Measurements from ENCODE around the gene KCNQ2. TPM values are rescaled to one million over a fixed set of nuclear protein-coding genes. Genes with fewer than 3 reads are reported as not detected.

Gene KCNQ2
- total and polyA plus RNA-seq, 8 donors, result 8.4 to 19.1 (median 14.1) TPM; not detected in 2

DNA sequence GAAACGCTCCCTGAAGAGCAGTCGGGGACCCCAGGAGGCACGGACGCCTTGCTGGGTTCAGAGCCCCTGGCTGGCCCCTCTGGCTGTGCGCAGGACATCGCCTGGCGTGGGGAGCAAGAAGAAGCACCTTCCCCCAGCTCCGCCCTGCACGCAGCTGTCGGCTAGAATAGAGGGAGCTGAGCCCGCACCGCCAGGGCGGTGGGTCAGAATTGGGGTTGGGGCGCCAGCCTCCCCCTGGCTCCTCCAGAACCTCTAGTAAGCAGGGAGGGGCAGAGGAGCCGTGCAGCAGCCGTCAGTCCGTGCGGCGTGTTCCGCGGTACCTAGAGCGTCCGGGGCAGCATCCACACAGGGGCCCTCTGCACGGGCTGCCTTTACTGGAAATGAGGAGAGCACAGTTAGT is 53.2 kb downstream of the KCNQ2 start:
- H3K4me3 ChIP-seq, result no peak overlapping the region
- no peaks in the 10 kb centered on the region for H3K4me1 ChIP-seq
- DNase-seq (no peak), ATAC-seq (no peak)
- no peak overlapping the region for H3K27ac ChIP-seq
- H3K27me3 ChIP-seq, result peaks cover 0 to 99% of the 10 kb centered on the region in 2 donors
- no peaks in the 10 kb centered on the region for H3K36me3 ChIP-seq
- intact Hi-C loops (cut with DNase I), result no loop called here
- no peaks in the 10 kb centered on the region for H3K9me3 ChIP-seq
- TF ChIP-seq, protein P1, sequence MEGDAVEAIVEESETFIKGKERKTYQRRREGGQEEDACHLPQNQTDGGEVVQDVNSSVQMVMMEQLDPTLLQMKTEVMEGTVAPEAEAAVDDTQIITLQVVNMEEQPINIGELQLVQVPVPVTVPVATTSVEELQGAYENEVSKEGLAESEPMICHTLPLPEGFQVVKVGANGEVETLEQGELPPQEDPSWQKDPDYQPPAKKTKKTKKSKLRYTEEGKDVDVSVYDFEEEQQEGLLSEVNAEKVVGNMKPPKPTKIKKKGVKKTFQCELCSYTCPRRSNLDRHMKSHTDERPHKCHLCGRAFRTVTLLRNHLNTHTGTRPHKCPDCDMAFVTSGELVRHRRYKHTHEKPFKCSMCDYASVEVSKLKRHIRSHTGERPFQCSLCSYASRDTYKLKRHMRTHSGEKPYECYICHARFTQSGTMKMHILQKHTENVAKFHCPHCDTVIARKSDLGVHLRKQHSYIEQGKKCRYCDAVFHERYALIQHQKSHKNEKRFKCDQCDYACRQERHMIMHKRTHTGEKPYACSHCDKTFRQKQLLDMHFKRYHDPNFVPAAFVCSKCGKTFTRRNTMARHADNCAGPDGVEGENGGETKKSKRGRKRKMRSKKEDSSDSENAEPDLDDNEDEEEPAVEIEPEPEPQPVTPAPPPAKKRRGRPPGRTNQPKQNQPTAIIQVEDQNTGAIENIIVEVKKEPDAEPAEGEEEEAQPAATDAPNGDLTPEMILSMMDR (IDR thresholded peaks at IDR 0.05), result no peak

DNA sequence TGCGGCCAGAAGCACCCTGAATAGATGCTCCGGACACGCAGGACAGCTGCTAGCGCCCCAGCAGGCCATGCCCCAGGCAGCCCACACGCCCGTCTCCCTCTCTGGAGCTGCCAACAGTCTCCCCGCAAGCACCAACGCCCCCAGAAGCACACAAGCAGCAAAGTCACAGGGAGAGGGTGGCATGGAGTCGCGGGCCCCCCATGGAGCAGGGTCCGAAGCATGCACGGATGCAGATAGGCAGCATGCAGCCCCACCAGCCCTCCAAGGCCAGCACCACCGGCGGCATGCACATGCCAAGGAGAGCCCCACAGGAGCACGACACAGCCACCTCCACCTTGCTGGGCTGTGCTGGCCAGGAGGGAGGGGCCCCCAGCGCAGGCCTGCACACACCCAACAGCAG is 53.8 kb downstream of the KCNQ2 start:
- peaks cover 0 to 99% of the 10 kb centered on the region in 2 donors for H3K27me3 ChIP-seq
- H3K36me3 ChIP-seq, result no peaks in the 10 kb centered on the region
- no peak overlapping the region for H3K4me3 ChIP-seq
- TF ChIP-seq, protein P1 (IDR thresholded peaks at IDR 0.05), result no peak
- H3K27ac ChIP-seq, result no peak overlapping the region
- ATAC-seq (no peak), DNase-seq (no peak)
- H3K4me1 ChIP-seq, result no peaks in the 10 kb centered on the region
- no peaks in the 10 kb centered on the region for H3K9me3 ChIP-seq
- intact Hi-C loops (cut with DNase I), result no loop called here

DNA sequence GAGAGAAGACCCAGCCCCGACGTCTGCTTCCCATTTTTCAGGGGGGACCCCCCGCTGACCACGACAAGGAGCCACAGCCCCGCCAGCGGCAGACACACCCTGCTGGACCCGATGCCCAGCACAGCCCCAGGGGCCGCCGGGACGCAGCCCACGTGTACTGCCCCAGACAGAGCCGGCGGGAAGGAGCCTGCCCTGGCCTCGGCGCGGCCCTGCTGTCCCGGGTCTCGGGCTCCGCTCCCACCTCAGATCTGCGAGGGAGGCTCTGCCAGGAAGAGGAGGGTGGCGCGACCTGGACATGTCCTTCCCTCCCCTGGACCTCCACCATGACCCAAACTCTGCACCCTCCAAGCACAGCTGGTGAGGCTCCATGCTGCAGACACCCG is 54.7 kb downstream of the KCNQ2 start:
- TF ChIP-seq, protein P1 (IDR thresholded peaks at IDR 0.05), result no peak
- DNase-seq, result no peak
- Histone ChIP-seq H3K27me3 (peaks cover 0 to 100% of the 10 kb centered on the region in 2 donors), H3K36me3 (no peaks in the 10 kb centered on the region), H3K4me3 (no peak overlapping the region), H3K4me1 (no peaks in the 10 kb centered on the region), H3K9me3 (no peaks in the 10 kb centered on the region), H3K27ac (no peak overlapping the region)
- no peak for ATAC-seq
- intact Hi-C loops (cut with DNase I), result no loop called here

DNA sequence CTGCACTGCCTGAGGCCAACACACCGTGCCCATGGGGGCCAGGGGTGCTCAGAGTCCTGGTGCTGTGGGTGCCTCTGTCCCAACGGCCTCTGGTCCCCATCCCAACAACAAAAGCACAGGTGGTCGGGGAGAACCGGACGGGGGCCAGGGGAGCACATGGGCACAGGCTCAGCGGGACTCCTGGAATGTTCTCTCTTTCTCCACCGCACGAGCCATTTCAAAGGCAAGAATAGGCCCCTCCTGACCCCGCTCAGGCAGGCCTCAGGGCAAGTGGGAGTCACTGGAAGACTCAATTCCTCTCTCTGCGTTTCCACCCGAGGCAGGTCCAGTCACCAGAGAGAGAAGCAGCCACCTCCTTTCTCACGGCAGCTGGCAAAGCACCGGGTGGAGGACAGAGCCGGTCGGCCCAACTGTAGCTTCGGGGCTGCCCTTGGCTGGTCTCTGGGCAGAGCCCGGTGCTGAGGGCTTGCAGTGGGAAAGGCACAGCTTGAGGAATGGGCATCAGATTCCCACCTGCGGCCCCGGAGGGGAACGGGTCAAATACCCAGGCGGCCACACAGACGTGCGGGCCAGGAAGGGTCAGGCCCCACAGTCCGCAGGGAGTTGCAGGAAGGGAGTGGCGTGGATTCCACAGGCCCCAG is 55.2 kb downstream of the KCNQ2 start:
- TF ChIP-seq, protein P1 (IDR thresholded peaks at IDR 0.05), result no peak
- Histone ChIP-seq H3K4me3 (no peak overlapping the region), H3K27me3 (peaks cover 0 to 100% of the 10 kb centered on the region in 2 donors), H3K36me3 (no peaks in the 10 kb centered on the region), H3K9me3 (no peaks in the 10 kb centered on the region), H3K27ac (no peak overlapping the region), H3K4me1 (no peaks in the 10 kb centered on the region)
- no peak for DNase-seq
- intact Hi-C loops (cut with DNase I), result no loop called here
- ATAC-seq, result no peak

DNA sequence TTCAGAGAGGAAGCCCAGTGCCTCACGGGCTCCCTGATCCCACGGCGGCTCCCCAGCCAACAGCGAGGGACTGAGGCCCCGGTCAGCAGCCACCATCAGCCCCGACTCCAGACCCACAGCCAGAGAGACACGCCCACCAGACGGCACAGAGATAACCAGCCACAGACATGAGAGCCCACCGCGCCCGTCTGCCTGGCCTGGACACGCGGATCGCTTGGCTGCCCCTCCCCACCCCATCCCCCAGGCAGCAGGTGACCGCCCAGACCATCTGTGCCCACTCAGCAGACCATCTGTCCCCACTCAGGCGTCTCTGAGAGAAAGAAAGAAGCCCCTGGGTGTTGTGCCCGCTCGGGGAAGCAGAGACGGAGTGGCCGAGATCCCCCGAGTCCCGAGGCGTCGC is 55.8 kb downstream of the KCNQ2 start:
- no peak for DNase-seq

More for the DNA sequence above, 55.8 kb downstream of the KCNQ2 start:
- ATAC-seq, result no peak
- Histone ChIP-seq H3K9me3 (no peaks in the 10 kb centered on the region), H3K4me1 (no peaks in the 10 kb centered on the region), H3K36me3 (no peaks in the 10 kb centered on the region), H3K27ac (no peak overlapping the region), H3K4me3 (no peak overlapping the region), H3K27me3 (peaks cover 0 to 100% of the 10 kb centered on the region in 2 donors)
- TF ChIP-seq, protein P1 (IDR thresholded peaks at IDR 0.05), result no peak
- intact Hi-C loops (cut with DNase I), result no loop called here
